K562 (cell line): Measurements from ENCODE around the gene TRMT44. TPM values are rescaled to one million over a fixed set of nuclear protein-coding genes. Genes with fewer than 3 reads are reported as not detected.
A peak's percentile ranks its signal among the peaks of the same experiment; 100 is the strongest.

Experiments used
- ARID4B ChIP-seq: sonication (generic); formaldehyde crosslinking; IDR thresholded peaks from 2 replicates; pipeline ENCODE4 v1.8.0; 2022; ENCODE audit warnings: mild to moderate bottlenecking, missing genetic modification reagents
- BRD4 ChIP-seq: fragments of 200-600 bp; sonication (generic); IDR thresholded peaks from 2 replicates; pipeline ENCODE4 v1.6.1; 2017; ENCODE audit warnings: inconsistent platforms
- CBX8 ChIP-seq: fragments of 200-600 bp; sonication (generic); IDR thresholded peaks from 2 replicates; pipeline ENCODE4 v1.6.1; 2012; ENCODE audit warnings: borderline replicate concordance, mixed run types, low read depth, mild to moderate bottlenecking, moderate library complexity, mixed read lengths, low read length, control low read depth, inconsistent platforms; ENCODE audit not compliant: poor library complexity, severe bottlenecking; ENCODE audit errors: extremely low read depth
- ELK3 ChIP-seq: fragments of 450-650 bp; formaldehyde crosslinking; IDR thresholded peaks from 2 replicates; pipeline ENCODE4 v1.4.0; 2020; ENCODE audit warnings: mild to moderate bottlenecking
- ETS2 ChIP-seq: IDR thresholded peaks from 2 replicates; pipeline ENCODE4 v1.6.1; 2016; ENCODE audit warnings: borderline replicate concordance, missing genetic modification characterization, mild to moderate bottlenecking, moderate library complexity, missing compliant biosample characterization; ENCODE audit not compliant: poor library complexity, severe bottlenecking
- HDAC1 ChIP-seq, 2 experiments: fragments of 450-650 bp; IDR thresholded peaks; 2 replicates each; pipeline ENCODE4 v1.6.1; 2016 to 2017; ENCODE audit warnings: inconsistent platforms in 1 of 2, mild to moderate bottlenecking in 1 of 2, moderate library complexity in 1 of 2
- HDAC2 ChIP-seq: fragments of 450-650 bp; IDR thresholded peaks from 2 replicates; pipeline ENCODE4 v1.6.1; 2016; ENCODE audit warnings: mild to moderate bottlenecking
- KHSRP ChIP-seq: fragments of 450-650 bp; IDR thresholded peaks from 2 replicates; pipeline ENCODE4 v1.6.1; 2017
- POLR3G ChIP-seq: IDR thresholded peaks from 2 replicates; pipeline ENCODE4 v1.6.1; 2011; ENCODE audit not compliant: insufficient read length, insufficient replicate concordance; ENCODE audit errors: extremely low read depth
- SAP30 ChIP-seq: fragments of 200-600 bp; sonication (generic); IDR thresholded peaks from 2 replicates; pipeline ENCODE4 v1.6.1; 2012; ENCODE audit warnings: borderline replicate concordance, low read depth, mild to moderate bottlenecking, moderate library complexity, low read length, control low read depth, inconsistent platforms; ENCODE audit not compliant: insufficient read depth, poor library complexity, severe bottlenecking
- SRSF7 ChIP-seq: fragments of 200-400 bp; formaldehyde crosslinking; optimal IDR thresholded peaks from 2 replicates; pipeline ENCODE3; 2017; ENCODE audit warnings: mild to moderate bottlenecking, low read depth, low read length
- TARDBP ChIP-seq: fragments of 450-650 bp; IDR thresholded peaks from 2 replicates; pipeline ENCODE4 v1.6.1; 2016
- ZNF407 ChIP-seq: fragments of 450-650 bp; IDR thresholded peaks from 2 replicates; pipeline ENCODE4 v1.6.1; 2016; ENCODE audit warnings: low read depth
- polyA plus RNA-seq, 8 experiments: library from polyadenylated mRNA; depleted of rRNA in 4 of 8; stranded (reverse) in 5 of 8; unstranded in 3 of 8; fragments of >200 nt; fragmentation: Nextera tagmentation in 2 of 8; fragmentation: Illumina TruSeq in 1 of 8; extraction: Ambion mirVana in 2 of 8; extraction: Trizol in 1 of 8; gene quantifications; 2 replicates each; pipeline versions ENCODE4 v1.2.1 to v1.2.3, GENCODE V29; 2011 to 2014; ENCODE audit warnings: inconsistent platforms in 1 of 8, missing spikeins in 1 of 8
- total RNA-seq, 7 experiments: library from RNA; depleted of rRNA in 6 of 7; stranded (reverse); fragments of >200 nt in 6 of 7; fragmentation: Illumina TruSeq in 2 of 7; extraction: Trizol in 2 of 7; gene quantifications; 2 replicates each; pipeline versions ENCODE4 v1.2.1 to v1.2.3, GENCODE V29; 2011 to 2021; ENCODE audit warnings: low replicate concordance in 1 of 7

TRMT44 gene
- total and polyA plus RNA-seq, 9 of the 15 experiments (the other 6 are each of a cell fraction or from before 2014, with no cell fraction given) = 1.2 to 18.6 (median 10.0) TPM

- TF ChIP-seq BRD4 = no peak
- TF ChIP-seq HDAC2 = peak; percentile 88
- TF ChIP-seq POLR3G = no peak
- TF ChIP-seq CBX8 = no peak
- peak; percentile 92 for TF ChIP-seq ZNF407
- peak; percentile 59 for TF ChIP-seq KHSRP
- peak; percentile 100 for TF ChIP-seq ARID4B
- TF ChIP-seq HDAC1 (IDR thresholded peaks at IDR 0.05) = peak in 1 of 2 experiments; percentile 98; a peak in 2 of 4 replicates
- TF ChIP-seq ELK3 = no peak
- no peak for TF ChIP-seq SRSF7
- no peak for TF ChIP-seq TARDBP
- no peak for TF ChIP-seq ETS2 (tag)
- TF ChIP-seq SAP30 = peak; percentile 99
Observed at GRCh38 chr4:8428288-8429097, 12.1 kb upstream of the TRMT44 start (continued).
